ENCODE measurements around the gene ZBTB7C. TPM values are rescaled to one million over a fixed set of nuclear protein-coding genes. Genes with fewer than 3 reads are reported as not detected.

The ZBTB7C gene
- total and polyA plus RNA-seq, 2 of the 4 experiments (the other 2 are of a cell fraction): not detected

DNA sequence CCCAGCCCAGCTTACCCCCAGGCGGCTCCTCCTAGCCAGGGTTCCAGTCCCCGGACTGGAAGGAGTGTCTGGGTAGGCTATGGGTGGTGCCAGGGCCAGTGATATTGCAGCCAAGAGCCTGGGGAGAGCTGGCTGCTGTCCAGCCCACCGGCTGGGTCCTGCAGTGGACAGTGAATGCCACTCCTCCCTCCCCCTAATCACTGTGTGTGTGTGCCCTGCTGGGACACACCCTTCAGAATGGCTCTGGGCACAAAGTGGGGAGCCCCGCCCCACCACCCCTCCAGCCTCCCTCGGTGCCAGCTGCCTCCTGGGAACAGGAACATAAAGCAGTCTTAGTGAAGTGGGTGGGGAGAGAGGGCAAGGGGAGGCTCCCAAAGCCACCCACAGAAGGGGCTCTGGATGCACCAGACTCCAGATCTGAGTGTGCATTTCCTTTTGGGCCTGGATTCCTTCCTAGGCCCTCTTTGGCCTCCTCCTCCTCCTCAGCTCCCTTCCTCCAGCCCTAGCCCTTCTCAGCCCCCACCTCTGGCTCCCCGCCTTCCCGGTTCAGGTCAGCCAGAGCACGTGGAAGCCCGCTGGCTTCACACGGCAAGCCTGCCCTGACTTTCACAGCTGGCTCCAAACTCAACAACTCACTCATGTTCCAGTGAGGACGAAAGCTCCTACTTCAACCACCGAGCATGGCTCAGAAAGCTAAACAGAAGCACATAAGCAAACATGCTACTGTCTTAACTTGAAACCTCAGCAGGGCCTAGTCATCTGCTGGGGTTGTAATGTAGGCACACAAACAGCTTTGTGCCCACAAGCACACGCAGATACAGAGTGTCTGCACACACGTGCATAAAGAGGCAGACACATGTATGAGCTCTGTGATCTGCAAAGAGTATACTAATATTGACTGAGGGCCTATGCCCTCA is 269.5 kb downstream of the ZBTB7C start:
- no peak overlapping the region for H4K91ac ChIP-seq (ENCODE audit: insufficient read depth, low read depth, low read length)
- no peak overlapping the region for H4K5ac ChIP-seq (ENCODE audit: low read depth, low read length)
- no peak overlapping the region for H3K4ac ChIP-seq (ENCODE audit: low read depth, low read length)
- no peak overlapping the region for H3K4me2 ChIP-seq (ENCODE audit: low read depth, low read length)
- H3K23ac ChIP-seq (ENCODE audit: low read depth, low read length): no peak overlapping the region
- intact Hi-C loops (cut with micrococcal nuclease) (no loop called here), in situ Hi-C loops (cut with MboI; ENCODE audit: low sequenced_read_pairs) (no loop called here), dilution Hi-C loops (cut with HindIII; ENCODE audit: low sequenced_read_pairs, unreplicated experiment) (no loop called here)
- H3K27me3 ChIP-seq (ENCODE audit: control insufficient read depth, insufficient read depth, low read length): peaks cover 42% of the 10 kb centered on the region
- H2AK9ac ChIP-seq (replicated peaks; ENCODE audit: low read depth, low read length, poor library complexity): no peak overlapping the region
- no peak overlapping the region for H2AK5ac ChIP-seq (ENCODE audit: low read depth, low read length)
- POLR2A ChIA-PET (ENCODE audit: unreplicated experiment): no interaction called here
- BruUV-seq (replicated peaks): no TSS peak
- no peak overlapping the region for H2BK15ac ChIP-seq (ENCODE audit: low read depth, low read length)
- no peak overlapping the region for H3K14ac ChIP-seq (replicated peaks; ENCODE audit: low read depth, low read length)
- TF ChIP-seq MXI1 (IDR thresholded peaks at IDR 0.05; ENCODE audit: borderline replicate concordance, low read depth, low read length) (no peak), CHD1 (IDR thresholded peaks at IDR 0.05; ENCODE audit: low read depth, low read length) (no peak), RFX5 (IDR thresholded peaks at IDR 0.05; ENCODE audit: low read depth, low read length) (no peak), BHLHE40 (IDR thresholded peaks at IDR 0.05; ENCODE audit: low read depth, low read length) (no peak), POLR2A (IDR thresholded peaks at IDR 0.05; ENCODE audit: low read depth, low read length) (no peak), MAZ (IDR thresholded peaks at IDR 0.05; ENCODE audit: borderline replicate concordance, low read depth, low read length) (no peak), SMC3 (IDR thresholded peaks at IDR 0.05; ENCODE audit: low read depth, low read length) (no peak), CEBPB (IDR thresholded peaks at IDR 0.05; ENCODE audit: low read depth, low read length) (no peak), RCOR1 (IDR thresholded peaks at IDR 0.05; ENCODE audit: insufficient replicate concordance, low read length) (no peak), RAD21 (IDR thresholded peaks at IDR 0.05; ENCODE audit: low read length) (no peak)
- H3K18ac ChIP-seq (ENCODE audit: low read depth, low read length): no peak overlapping the region
- no peaks in the 10 kb centered on the region for H3K36me3 ChIP-seq (ENCODE audit: control insufficient read depth, insufficient read depth, low read length)
- 35% methylated on average over 4 of the region's 14 CpGs; no CpG with 5 or more reads in 1 of the 2 experiments for WGBS, 2 experiments (ENCODE audit: extremely low coverage in 2 of 2, insufficient read length in 1 of 2)
- ATAC-seq (ENCODE audit: low read depth) (no peak), DNase-seq (no peak)
- no peak overlapping the region for H2BK120ac ChIP-seq (ENCODE audit: low read depth, low read length)
- no peaks in the 10 kb centered on the region; the same call in 1 of the 2 replicates for H4K20me1 ChIP-seq (ENCODE audit: insufficient read depth, low read length)
- no peak overlapping the region for H3K4me3 ChIP-seq (ENCODE audit: insufficient read depth, low read depth, low read length)
- H3K9me1 ChIP-seq (ENCODE audit: insufficient read depth, low read length): no peaks in the 10 kb centered on the region
- H3K9ac ChIP-seq (ENCODE audit: low read depth, low read length): no peak overlapping the region
- no peak overlapping the region for H4K8ac ChIP-seq (ENCODE audit: low read depth in 2 of 2, low read length in 2 of 2)
- no peaks in the 10 kb centered on the region for H3K79me1 ChIP-seq (ENCODE audit: low read depth in 1 of 2, low read length in 2 of 2)
- H2BK5ac ChIP-seq (ENCODE audit: low read depth, low read length, poor library complexity, severe bottlenecking): no peak overlapping the region
- H3K56ac ChIP-seq (ENCODE audit: extremely low read depth, insufficient read depth, low read length): no peak overlapping the region
- H2BK20ac ChIP-seq (ENCODE audit: low read depth, low read length): no peak overlapping the region
- no peaks in the 10 kb centered on the region for H3K9me3 ChIP-seq (ENCODE audit: control insufficient read depth, insufficient read depth, low read length)
- H2AFZ ChIP-seq (replicated peaks; ENCODE audit: low read length, poor library complexity): no peak overlapping the region
- no peaks in the 10 kb centered on the region for H3K4me1 ChIP-seq (ENCODE audit: control insufficient read depth, insufficient read depth, low read length)
- CTCF ChIA-PET: interaction anchor here (0.8 kb wide), 1 partner anchor 272 kb away, joined by 3 read pairs; no protein-coding TSS in a partner anchor
- no peak overlapping the region for H3K27ac ChIP-seq (ENCODE audit: insufficient read depth, low read length)
